WERI-Rb-1 (cell line): ENCODE results near the gene LILRB3.
"Not testable (repeated sequence)": the region's sequence is repeated elsewhere in the genome, so short reads cannot be mapped to it uniquely, and the experiment has no call there.

Experiments
- DNase-seq: peaks from one replicate; pipeline ENCODE4 v3.0.0-alpha.2; 2020
- H3K27ac ChIP-seq: fragments of 250-450 bp; sonication (Bioruptor Pico); 2 replicates; pipeline ENCODE4 v1.5.1; 2020; ENCODE audit warnings: mild to moderate bottlenecking, moderate library complexity
- H3K27me3 ChIP-seq: fragments of 250-450 bp; sonication (Bioruptor Pico); 2 replicates; pipeline ENCODE4 v1.5.1; 2021; ENCODE audit warnings: mild to moderate bottlenecking, low read depth, moderate library complexity; ENCODE audit not compliant: insufficient read depth, severe bottlenecking
- H3K36me3 ChIP-seq: fragments of 250-450 bp; sonication (Bioruptor Pico); 2 replicates; pipeline ENCODE4 v1.5.1; 2020; ENCODE audit warnings: mild to moderate bottlenecking, moderate library complexity
- H3K4me3 ChIP-seq: 2 replicates; pipeline ENCODE4 v1.5.1; 2011; ENCODE audit warnings: low read depth, mild to moderate bottlenecking, control low read depth, low read length
- H3K9me3 ChIP-seq: fragments of 250-450 bp; sonication (Bioruptor Pico); 2 replicates; pipeline ENCODE4 v1.5.1; 2021; ENCODE audit warnings: mild to moderate bottlenecking, moderate library complexity; ENCODE audit not compliant: severe bottlenecking
- TF ChIP-seq, protein P1 (sequence below): IDR thresholded peaks from 2 replicates; pipeline ENCODE4 v1.5.1; 2011; ENCODE audit warnings: low read depth, mild to moderate bottlenecking, control low read depth, inconsistent platforms, low read length

LILRB3 gene

GRCh38 chr19:54172471-54173358 is 50.1 kb downstream of the LILRB3 start, which contains the start of gene TMC4:
TSS of gene TMC4 (minus strand) at chr19:54173160. CDS start at chr19:54173117, 43 bp downstream.
- peak; percentile 40 for DNase-seq
- Histone ChIP-seq H3K27me3 (no peaks in the 10 kb centered on the region), H3K36me3 (peaks cover 7% of the 10 kb centered on the region), H3K4me3 (no peak within 1 kb of the TSS), H3K27ac (no peak within 1 kb of the TSS), H3K9me3 (no peaks in the 10 kb centered on the region)
- TF ChIP-seq, protein P1, sequence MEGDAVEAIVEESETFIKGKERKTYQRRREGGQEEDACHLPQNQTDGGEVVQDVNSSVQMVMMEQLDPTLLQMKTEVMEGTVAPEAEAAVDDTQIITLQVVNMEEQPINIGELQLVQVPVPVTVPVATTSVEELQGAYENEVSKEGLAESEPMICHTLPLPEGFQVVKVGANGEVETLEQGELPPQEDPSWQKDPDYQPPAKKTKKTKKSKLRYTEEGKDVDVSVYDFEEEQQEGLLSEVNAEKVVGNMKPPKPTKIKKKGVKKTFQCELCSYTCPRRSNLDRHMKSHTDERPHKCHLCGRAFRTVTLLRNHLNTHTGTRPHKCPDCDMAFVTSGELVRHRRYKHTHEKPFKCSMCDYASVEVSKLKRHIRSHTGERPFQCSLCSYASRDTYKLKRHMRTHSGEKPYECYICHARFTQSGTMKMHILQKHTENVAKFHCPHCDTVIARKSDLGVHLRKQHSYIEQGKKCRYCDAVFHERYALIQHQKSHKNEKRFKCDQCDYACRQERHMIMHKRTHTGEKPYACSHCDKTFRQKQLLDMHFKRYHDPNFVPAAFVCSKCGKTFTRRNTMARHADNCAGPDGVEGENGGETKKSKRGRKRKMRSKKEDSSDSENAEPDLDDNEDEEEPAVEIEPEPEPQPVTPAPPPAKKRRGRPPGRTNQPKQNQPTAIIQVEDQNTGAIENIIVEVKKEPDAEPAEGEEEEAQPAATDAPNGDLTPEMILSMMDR = no peak

DNA sequence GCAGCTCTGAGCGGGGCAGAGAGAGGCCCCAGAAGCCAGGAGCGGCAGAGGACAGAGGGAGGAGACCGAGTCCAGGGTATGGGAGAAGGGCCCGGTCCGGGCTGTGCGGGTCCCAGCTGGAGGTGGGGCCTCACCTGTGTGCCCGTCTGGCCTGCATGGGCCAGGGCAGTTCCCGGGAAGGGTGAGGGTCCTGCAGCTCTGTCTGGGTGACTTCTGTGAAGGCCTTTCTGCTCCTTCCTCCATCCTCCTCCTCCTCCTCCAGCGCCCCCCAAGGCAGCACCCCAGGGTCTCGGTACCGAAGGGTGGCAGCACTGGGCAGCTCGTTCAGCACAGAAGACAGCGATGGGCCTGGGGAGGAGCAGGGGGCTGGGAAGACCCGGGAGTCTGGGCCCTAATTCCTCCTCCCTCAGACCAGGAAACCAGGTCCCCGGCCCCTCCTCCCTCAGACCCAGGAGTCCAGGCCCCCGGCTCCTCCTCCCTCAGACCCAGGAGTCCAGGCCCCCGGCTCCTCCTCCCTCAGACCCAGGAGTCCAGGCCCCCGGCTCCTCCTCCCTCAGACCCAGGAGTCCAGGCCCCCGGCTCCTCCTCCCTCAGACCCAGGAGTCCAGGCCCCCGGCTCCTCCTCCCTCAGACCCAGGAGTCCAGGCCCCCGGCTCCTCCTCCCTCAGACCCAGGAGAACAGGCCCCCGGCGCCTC is 50.9 kb downstream of the LILRB3 start:
- not testable (repeated sequence) for H3K27me3 ChIP-seq, H3K27ac ChIP-seq, H3K9me3 ChIP-seq, H3K36me3 ChIP-seq, H3K4me3 ChIP-seq, DNase-seq

DNA sequence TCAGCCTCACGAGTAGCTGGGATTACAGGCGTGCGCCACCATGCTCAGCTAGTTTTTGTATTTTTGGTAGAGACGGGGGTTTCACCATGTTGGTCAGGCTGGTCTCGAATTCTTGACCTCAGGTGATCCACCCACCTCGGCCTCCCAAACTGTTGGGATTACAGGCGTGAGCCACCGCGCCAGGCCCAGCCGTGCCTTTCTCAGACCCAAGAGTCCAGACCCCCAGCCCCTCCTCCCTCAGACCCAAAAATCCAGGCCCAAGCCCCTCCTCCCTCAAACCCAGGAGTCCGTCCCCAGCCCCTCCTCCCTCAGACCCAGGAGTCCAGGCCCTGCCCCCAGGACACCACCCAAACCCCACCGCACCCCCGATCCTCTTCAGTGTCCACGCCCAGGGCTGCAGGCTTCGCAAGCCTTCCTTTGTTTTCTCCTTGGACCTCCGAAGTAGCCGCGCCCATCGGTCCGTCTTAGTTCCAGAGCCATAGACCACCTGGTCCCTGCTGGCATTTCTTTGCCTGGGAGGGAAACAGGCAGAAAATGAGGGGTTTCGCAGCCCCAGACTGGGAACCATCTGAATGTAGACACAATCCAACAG is 53.6 kb downstream of the LILRB3 start:
- no peak overlapping the region for H3K4me3 ChIP-seq
- H3K36me3 ChIP-seq = no peaks in the 10 kb centered on the region
- no peak overlapping the region for H3K27ac ChIP-seq
- no peak for DNase-seq
- TF ChIP-seq, protein P1 = no peak
- no peaks in the 10 kb centered on the region for H3K9me3 ChIP-seq
- H3K27me3 ChIP-seq = no peaks in the 10 kb centered on the region

GRCh38 chr19:54168174-54168917 is 54.5 kb downstream of the LILRB3 start:
- TF ChIP-seq, protein P1 = peak; percentile 89
- H3K36me3 ChIP-seq = no peaks in the 10 kb centered on the region

More at GRCh38 chr19:54168174-54168917, 54.5 kb downstream of the LILRB3 start:
- DNase-seq = peak; percentile 93
- no peaks in the 10 kb centered on the region for H3K27me3 ChIP-seq
- H3K9me3 ChIP-seq = no peaks in the 10 kb centered on the region
- no peak overlapping the region for H3K4me3 ChIP-seq
- H3K27ac ChIP-seq = no peak overlapping the region
